T47D (cell line): ENCODE measurements around the gene STARD5.
A peak's percentile ranks its signal among the peaks of the same experiment; 100 is the strongest.
"Not testable (repeated sequence)": the region's sequence is repeated elsewhere in the genome, so short reads cannot be mapped to it uniquely, and the experiment has no call there.

Experiments
- DNase-seq, 2 experiments: peaks; one replicate each; pipeline versions ENCODE4 v3.0.0 to v3.0.0-alpha.2; 2011 to 2012; ENCODE audit warnings: low read depth in 1 of 2, low spot score in 1 of 2
- JUND ChIP-seq: IDR thresholded peaks from 2 replicates; pipeline ENCODE4 v1.6.1; 2012; ENCODE audit warnings: low read depth
- in situ Hi-C: cut with HindIII; loops from 2 replicates; pipeline ENCODE4 v1.10.0; 2016; ENCODE audit warnings: low sequenced_read_pairs, low pct_unique_long_range_greater_than_20kb

Gene STARD5, protein sequence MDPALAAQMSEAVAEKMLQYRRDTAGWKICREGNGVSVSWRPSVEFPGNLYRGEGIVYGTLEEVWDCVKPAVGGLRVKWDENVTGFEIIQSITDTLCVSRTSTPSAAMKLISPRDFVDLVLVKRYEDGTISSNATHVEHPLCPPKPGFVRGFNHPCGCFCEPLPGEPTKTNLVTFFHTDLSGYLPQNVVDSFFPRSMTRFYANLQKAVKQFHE

DNA sequence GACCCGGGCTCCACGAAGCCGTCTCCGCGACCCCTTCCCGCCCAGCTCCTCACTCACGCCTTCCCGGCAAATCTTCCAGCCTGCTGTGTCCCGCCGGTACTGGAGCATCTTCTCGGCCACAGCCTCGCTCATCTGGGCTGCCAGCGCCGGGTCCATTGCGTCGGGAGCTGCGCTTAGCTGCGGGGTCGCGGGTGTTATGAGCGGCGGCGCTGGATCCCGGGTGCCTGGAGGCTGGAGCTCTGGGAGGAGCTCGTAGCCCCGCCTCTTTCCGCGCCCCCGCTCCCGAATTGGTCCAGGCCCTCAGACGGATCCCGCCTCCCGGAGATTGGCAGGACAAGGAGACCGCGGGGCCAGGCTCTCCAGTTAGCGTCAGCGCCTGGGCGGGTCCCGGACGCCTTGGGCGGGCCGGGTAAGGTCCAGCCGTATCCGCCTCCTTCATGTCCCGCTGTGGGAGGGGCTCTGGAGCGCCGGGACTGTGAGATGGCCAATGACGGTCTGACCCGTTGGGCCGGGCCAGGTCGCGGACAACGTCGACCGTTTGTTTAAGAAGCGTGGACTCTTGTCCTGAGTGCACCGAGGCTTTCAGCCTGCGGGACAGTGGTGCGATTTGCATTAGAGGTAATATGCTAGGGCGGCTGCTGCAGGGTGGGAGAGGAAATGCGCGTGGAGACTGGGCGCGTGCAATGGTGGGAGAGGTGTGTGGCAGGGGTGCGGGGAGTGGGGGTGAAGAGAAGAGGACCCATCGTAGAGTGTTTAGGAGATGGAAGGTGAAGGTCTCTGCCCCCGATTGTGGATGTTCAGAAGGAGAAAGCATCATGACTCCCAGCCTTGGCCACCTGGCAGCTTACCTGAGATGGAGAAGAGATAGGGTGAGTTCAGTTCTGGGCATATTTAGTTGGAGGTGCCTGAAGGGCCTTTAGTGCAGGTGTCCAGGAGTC is at the start of gene STARD5:
STARD5 (minus strand) TSS at position 198 of the 938 bp plus-strand sequence; CDS start at position 156, 42 bp downstream.
- peak; percentile 96 to 99 for DNase-seq
- no peak for TF ChIP-seq JUND
- in situ Hi-C loops, result no loop called here

DNA sequence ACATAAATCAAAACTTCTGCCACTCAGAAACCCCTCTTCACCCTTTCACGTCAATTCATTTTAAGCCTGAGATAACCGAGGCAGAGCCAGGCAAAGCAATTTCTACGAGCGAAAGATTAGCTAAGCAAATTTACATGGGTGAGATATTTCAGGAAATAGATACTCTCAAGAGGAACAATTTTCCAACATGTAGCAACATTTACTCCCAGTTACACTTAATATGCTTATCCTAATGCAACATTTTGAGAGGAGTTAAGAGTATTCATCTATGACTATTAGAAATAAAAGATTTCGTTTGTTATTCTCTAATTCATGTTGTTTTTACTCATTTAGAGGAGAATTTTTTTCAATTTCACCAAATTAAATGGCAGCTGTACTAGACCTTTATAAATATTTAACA is 49.2 kb upstream of the STARD5 start:
- in situ Hi-C loops, result no loop called here

DNA sequence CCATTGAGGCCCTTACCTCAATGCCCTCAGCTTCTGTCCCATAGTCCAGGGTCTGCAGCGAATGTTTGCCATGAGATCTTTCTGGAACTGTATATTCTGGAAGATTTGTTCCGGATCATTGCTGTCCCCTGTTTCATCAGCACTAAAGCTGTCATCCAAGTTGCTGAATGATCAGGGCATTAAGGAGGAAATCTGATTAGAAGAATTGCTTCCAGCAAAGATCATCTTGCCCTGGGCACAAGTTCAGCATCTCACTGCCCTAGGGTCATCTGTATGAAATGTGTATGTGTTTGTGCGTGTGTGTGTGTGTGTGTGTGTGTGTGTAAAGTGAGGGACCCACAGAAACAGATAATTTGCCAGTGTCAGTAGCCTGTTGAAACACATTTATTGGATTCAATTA is 48.6 kb upstream of the STARD5 start:
- DNase-seq, result no peak
- in situ Hi-C loops, result no loop called here
- no peak for TF ChIP-seq JUND

More for the DNA sequence above, 49.2 kb upstream of the STARD5 start:
- DNase-seq, result no peak
- TF ChIP-seq JUND, result no peak

DNA sequence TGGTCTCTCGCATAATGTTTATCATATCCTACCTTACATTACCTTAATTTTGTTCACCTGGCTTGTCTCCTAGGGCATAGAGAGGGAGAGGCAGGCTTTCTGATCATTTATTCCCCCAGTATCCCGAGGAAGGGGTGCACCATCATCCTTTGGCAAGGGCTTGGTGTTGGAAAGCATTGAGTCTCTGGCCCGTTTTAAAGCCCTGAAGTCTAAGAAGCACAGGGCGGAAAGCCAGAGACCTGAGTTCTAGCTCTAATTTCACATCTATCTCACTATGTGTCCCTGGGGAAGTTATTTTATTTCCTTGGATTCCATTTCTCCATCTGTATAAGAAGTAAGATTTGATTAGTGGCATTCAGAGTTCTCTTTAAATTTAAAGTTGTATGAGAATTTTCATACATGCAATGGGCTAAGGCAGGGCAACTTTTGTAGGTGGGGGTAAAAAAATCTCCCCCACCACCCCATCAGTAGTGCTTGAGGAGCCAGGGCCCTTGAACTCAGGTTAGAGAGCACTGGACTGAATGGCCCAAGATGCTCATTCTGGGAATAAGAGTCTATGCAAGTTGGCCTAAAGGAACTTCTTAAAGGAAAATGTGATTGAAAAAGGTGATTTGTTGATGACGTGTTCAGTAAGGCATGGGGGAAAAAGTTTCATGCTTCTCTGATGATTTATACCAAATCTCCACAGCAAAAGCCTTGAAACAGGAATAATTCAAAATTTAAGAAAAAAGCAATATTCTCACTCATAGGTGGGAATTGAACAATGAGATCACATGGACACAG is 40.0 kb upstream of the STARD5 start:
- TF ChIP-seq JUND, result no peak
- DNase-seq, result no peak
- in situ Hi-C loops, result no loop called here

DNA sequence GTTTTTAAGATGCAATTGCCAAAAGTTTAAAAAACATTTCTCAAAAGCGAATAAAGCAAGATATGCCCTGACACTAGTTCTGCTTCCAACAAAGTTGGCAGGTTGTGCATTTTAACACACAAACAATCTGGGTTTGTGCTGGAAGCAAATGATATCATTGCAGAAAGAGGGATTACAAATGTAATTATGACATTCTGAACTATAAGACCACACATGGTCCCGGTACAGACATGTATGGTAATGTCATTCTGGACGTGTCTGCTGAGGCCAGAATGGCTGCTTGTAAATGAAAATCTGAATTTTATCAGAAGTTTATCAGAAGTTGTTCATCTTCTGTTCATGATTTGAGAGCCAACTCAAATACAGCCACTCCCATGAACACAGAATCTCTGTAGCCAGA is 39.3 kb upstream of the STARD5 start:
- no peak for TF ChIP-seq JUND
- no peak for DNase-seq
- in situ Hi-C loops, result no loop called here

DNA sequence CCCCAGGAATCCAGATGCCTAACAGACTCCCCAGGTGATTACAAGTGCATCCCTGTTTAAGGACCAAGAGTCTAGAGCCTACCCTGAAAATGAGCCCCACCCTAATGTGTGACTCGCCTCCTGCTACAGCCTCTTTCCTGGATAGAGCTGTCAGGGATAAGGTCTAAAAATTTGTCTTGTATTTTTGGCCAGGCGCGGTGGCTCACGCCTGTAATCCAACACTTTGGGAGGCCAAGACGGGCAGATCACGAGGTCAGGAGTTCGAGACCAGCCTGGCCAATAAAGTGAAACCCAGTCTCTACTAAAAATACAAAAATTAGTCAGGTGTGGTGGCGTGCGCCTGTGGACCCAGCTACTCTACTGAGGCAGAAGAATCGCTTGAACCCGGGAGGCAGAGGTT is 38.8 kb upstream of the STARD5 start:
- TF ChIP-seq JUND, result no peak
- in situ Hi-C loops, result no loop called here
- DNase-seq, result no peak

DNA sequence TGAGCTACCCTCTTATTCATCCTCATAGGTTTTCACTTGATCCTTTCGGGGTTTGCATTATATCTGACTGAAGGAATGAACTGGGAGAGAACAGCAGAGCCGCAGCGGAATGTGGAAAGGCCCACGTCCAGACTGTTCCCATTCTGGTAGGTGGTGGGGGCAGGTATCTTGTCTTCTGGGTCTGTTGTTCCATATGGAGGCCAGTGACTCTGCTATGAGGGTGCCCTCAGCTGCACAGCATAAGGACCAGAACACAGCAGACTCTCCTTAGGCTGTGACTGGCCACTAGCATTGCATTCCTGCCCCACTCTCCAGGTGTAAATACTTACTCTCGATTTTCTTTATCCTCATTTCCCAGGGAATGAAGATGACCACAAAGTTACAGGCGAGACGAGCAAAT is 38.0 kb upstream of the STARD5 start:
- no peak for TF ChIP-seq JUND
- in situ Hi-C loops, result no loop called here
- no peak for DNase-seq

DNA sequence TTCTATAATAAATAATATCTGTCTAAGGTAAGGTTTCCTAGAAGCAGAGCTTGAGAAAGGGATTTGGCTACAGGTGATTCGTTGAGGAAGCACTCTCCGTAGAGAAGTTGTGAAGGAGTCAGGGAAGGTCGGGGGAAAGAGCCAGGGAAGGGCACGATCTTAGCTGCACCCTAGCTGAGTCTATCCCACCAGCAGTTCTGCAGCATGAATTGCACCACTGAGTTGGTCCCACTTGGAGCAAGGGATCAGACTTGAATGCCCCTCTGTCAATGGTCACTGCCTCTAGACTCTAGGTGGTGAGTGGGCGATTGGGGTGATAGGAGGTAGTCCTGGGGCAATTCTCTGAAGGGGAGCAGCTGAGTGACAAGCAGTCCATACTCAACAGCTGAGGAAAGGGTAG is 36.5 kb upstream of the STARD5 start:
- in situ Hi-C loops, result no loop called here
- TF ChIP-seq JUND, result no peak
- no peak for DNase-seq

DNA sequence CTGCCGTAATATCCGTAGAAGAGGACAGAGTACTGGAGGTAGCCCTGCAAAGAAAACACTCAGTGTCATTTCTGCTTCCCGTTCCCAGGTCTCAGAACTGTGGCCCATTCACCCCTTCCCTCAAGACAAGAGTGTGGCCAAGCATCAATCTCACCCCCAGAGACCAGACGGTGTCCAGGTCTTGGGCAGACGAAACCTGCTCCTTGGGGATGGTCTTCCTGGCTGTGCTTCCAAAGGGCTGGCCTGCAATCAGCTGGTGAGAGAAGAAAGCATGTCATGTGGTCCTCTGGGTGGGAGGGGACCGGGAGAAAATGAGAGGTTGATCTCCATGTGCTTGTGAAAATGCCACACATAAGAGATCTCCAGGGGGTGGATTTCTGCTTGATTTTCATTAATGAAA is 34.3 kb upstream of the STARD5 start:
- no peak for TF ChIP-seq JUND
- in situ Hi-C loops, result no loop called here

DNA sequence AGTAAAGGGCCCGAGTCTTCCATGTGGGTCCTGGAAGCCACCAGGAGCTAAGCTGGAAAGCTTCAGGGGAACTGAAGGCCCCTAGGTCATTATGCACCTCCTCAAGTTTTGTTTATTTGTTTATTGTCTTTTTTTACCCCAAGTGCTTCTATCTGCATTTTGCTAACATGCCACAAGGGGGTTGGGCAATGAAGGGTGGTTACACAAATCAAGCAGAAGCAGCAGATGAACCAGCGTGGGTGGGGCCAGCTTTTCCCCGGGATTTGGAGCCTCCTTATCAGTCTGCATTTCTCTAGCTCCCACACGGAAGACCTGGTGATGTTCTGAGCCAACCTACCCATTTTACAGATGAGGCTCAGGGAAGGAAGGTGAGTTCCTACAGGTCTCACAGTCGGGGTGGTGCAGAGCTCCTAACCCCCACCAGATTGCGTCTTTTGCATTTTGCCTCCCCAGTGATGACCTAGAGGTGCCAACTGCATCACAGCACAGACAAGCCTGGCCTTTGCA is 33.3 kb upstream of the STARD5 start:
- TF ChIP-seq JUND, result no peak
- no peak for DNase-seq
- in situ Hi-C loops, result no loop called here

More for the DNA sequence above, 34.3 kb upstream of the STARD5 start:
- DNase-seq, result no peak

DNA sequence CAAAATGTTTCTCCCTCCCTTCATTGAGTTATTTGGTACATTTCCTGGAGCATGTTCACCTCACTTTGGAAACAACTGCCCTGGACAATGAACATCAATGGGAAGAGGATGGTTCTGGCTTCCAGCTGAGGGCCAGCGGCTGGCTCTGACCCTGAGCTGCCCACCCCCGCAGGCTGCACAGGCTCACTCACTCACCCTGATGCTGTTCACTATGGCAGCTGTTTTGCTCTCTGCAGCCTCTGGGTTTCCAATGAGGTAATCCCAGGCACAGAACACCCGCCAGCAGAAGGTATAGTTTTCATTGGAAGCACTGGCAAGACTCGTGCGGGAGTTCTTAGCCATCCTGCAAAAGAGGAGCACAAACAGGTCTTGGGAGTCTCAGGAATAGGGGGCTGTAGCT is 32.3 kb upstream of the STARD5 start:
- in situ Hi-C loops, result no loop called here
- DNase-seq, result no peak
- TF ChIP-seq JUND, result no peak

DNA sequence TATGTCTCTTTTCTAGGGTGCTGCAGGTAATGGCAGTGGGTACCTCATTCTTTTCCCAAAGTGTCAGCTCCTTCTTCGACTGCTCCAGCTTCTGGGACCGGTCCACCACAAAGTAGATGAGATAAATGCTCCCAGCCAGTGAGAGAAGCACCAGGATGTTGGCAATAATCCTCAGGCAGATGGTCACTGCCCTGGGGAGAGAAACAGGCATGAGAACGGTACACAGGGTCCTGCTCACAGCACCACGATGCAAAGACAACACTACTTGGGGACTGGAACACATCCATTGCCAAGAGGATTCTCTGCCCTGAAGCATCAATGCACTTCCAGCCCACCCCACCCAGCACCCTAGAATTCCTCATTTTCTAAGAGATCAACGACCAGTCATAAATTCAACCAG is 27.7 kb upstream of the STARD5 start:
- in situ Hi-C loops, result no loop called here
- DNase-seq, result no peak
- TF ChIP-seq JUND, result no peak

DNA sequence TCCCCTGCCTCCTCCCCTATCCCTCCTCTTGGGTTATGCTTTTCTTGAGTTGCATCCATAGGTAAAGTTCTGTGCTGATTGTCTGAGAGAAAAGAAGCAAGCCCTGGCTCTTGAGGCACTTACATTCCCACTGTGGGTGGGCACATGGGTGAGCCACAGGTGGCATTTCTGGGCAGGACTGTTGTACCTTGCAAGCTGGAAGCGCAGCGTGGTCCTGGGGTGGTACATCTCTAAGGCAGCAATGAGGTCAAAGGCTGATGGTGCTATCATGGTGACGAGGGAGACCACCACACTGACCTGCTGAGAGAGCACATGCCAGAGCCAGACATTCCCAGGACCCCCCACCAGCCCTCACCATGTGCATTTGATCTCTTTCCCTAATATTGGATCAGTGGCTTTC is 25.3 kb upstream of the STARD5 start:
- no peak for TF ChIP-seq JUND
- in situ Hi-C loops, result no loop called here
- no peak for DNase-seq

DNA sequence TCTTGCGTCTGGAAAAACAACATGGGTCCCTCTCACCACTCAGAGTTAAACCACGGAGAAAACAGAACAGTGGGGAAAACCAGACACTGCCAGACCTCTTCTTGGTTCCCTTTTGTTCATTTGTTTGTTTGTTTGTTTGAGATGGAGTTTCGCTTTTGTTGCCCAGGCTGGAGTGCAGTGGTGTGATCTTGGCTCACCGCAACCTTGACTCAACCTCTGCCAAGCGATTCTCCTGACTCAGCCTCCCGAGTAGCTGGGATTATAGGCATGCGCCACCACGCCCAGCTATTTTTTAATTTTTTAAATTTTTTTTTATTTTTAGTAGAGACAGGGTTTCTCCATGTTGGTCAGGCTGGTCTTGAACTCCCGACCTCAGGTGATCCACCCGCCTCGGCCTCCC is 24.8 kb upstream of the STARD5 start:
- in situ Hi-C loops, DNase-seq: not testable (repeated sequence)
